Progenitor cell of endocrine pancreas (in vitro differentiated cells): ENCODE results near the gene GRAP2. TPM values are rescaled to one million over a fixed set of nuclear protein-coding genes. Genes with fewer than 3 reads are reported as not detected.

Source experiments
- DNase-seq: peaks from one replicate; pipeline ENCODE4 v3.0.0; 2021; ENCODE audit warnings: low spot score; ENCODE audit not compliant: unreplicated experiment
- H3K27ac Mint-ChIP-seq: 2 replicates; pipeline ENCODE4 v1.8.0; 2021; ENCODE audit warnings: mild to moderate bottlenecking, moderate library complexity, mixed read lengths
- H3K27me3 Mint-ChIP-seq: 2 replicates; pipeline ENCODE4 v1.8.0; 2021; ENCODE audit warnings: mixed read lengths
- H3K36me3 Mint-ChIP-seq: 2 replicates; pipeline ENCODE4 v1.8.0; 2022; ENCODE audit warnings: mixed read lengths; ENCODE audit not compliant: insufficient read depth
- H3K4me1 Mint-ChIP-seq: 2 replicates; pipeline ENCODE4 v1.8.0; 2021; ENCODE audit warnings: low read depth, mixed read lengths
- H3K4me3 Mint-ChIP-seq: 2 replicates; pipeline ENCODE4 v1.8.0; 2021; ENCODE audit warnings: low read depth, mild to moderate bottlenecking, moderate library complexity, mixed read lengths
- H3K9me3 Mint-ChIP-seq: 2 replicates; pipeline ENCODE4 v1.8.0; 2021; ENCODE audit warnings: low read depth, mixed read lengths
- CTCF ChIP-seq: fragments of 200-600 bp; sonication (generic); IDR thresholded peaks from one replicate; pipeline ENCODE4 v1.5.0; 2021; ENCODE audit warnings: antibody characterized with exemption, mild to moderate bottlenecking; ENCODE audit not compliant: unreplicated experiment
- total RNA-seq: library from RNA; stranded (reverse); gene quantifications from 2 replicates; pipeline ENCODE4 v1.2.1, GENCODE V29; 2021

GRAP2 gene
- total RNA-seq, 1 donor from 2014 or later = 0.60 TPM

- Mint-ChIP-seq H3K27me3 (peaks cover 14% of the 10 kb centered on the region), H3K4me1 (no peaks in the 10 kb centered on the region), H3K36me3 (no peaks in the 10 kb centered on the region), H3K9me3 (no peaks in the 10 kb centered on the region), H3K4me3 (no peak overlapping the region), H3K27ac (no peak overlapping the region)
- TF ChIP-seq CTCF = no peak
- DNase-seq = no peak
Observed at GRCh38 chr22:39920134-39920743, 19.4 kb downstream of the GRAP2 start.

- Mint-ChIP-seq H3K27me3 (peaks cover 2% of the 10 kb centered on the region), H3K4me3 (no peak overlapping the region), H3K36me3 (no peaks in the 10 kb centered on the region), H3K4me1 (peaks cover 7% of the 10 kb centered on the region), H3K9me3 (no peaks in the 10 kb centered on the region), H3K27ac (no peak overlapping the region)
- TF ChIP-seq CTCF = no peak
- no peak for DNase-seq
Observed at GRCh38 chr22:39923696-39924095, 22.8 kb downstream of the GRAP2 start.

- H3K4me3 Mint-ChIP-seq = no peak overlapping the region
- DNase-seq = no peak
- no peaks in the 10 kb centered on the region for H3K9me3 Mint-ChIP-seq
- H3K27ac Mint-ChIP-seq = no peak overlapping the region
- TF ChIP-seq CTCF = no peak
- peaks cover 2% of the 10 kb centered on the region for H3K27me3 Mint-ChIP-seq
- H3K36me3 Mint-ChIP-seq = no peaks in the 10 kb centered on the region
- peaks cover 7% of the 10 kb centered on the region for H3K4me1 Mint-ChIP-seq
Observed at GRCh38 chr22:39924286-39924685, 23.4 kb downstream of the GRAP2 start.

GRCh38 chr22:39925273-39925672 lies 24.4 kb downstream of the GRAP2 start:
- no peak overlapping the region for H3K27ac Mint-ChIP-seq
- no peaks in the 10 kb centered on the region for H3K36me3 Mint-ChIP-seq
- no peak overlapping the region for H3K4me3 Mint-ChIP-seq
- peaks cover 7% of the 10 kb centered on the region for H3K4me1 Mint-ChIP-seq
- H3K9me3 Mint-ChIP-seq = no peaks in the 10 kb centered on the region
- DNase-seq = no peak
- H3K27me3 Mint-ChIP-seq = peaks cover 2% of the 10 kb centered on the region
- TF ChIP-seq CTCF = no peak

GRCh38 chr22:39925909-39926679 lies 25.2 kb downstream of the GRAP2 start:
- DNase-seq = no peak
- H3K4me1 Mint-ChIP-seq = peaks cover 7% of the 10 kb centered on the region
- H3K9me3 Mint-ChIP-seq = no peaks in the 10 kb centered on the region
- H3K4me3 Mint-ChIP-seq = no peak overlapping the region
- TF ChIP-seq CTCF = no peak
- H3K27me3 Mint-ChIP-seq = peaks cover 2% of the 10 kb centered on the region
- no peaks in the 10 kb centered on the region for H3K36me3 Mint-ChIP-seq
- no peak overlapping the region for H3K27ac Mint-ChIP-seq
